Measurements from ENCODE around the gene MEX3B. TPM values are rescaled to one million over a fixed set of nuclear protein-coding genes. Genes with fewer than 3 reads are reported as not detected.

MEX3B gene
- total RNA-seq, 4 donors from 2014 or later = 1.2 to 4.4 (median 2.2) TPM

DNA sequence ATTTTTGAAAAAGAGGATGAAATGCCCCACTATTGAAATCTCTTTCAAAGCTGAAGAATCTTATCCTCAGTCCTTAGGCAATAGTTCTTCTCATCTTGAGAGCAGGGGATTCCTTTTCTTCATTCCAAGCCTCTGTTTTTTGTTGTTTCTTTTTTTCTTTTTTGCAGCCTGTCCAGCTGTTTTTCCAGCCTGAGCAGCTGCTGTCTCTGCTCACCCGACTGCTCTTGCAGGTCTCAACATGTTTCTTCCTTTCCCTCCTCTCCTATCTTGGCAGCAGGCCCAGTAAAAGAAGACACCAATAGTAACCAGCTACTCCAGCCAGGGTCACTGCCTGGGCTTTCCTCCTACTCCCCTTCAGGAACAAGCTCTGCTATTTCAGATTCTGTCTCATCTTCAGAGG is 23.8 kb downstream of the MEX3B start:
- H3K36me3 ChIP-seq = no peaks in the 10 kb centered on the region
- H3K9me3 ChIP-seq = no peaks in the 10 kb centered on the region
- H3K27me3 ChIP-seq = peaks cover 4% of the 10 kb centered on the region
- no peak overlapping the region for H3K27ac ChIP-seq
- no peak for ATAC-seq
- no peak overlapping the region for H3K4me3 ChIP-seq
- no peak for TF ChIP-seq EP300 (IDR thresholded peaks at IDR 0.05)
- TF ChIP-seq, protein P1, sequence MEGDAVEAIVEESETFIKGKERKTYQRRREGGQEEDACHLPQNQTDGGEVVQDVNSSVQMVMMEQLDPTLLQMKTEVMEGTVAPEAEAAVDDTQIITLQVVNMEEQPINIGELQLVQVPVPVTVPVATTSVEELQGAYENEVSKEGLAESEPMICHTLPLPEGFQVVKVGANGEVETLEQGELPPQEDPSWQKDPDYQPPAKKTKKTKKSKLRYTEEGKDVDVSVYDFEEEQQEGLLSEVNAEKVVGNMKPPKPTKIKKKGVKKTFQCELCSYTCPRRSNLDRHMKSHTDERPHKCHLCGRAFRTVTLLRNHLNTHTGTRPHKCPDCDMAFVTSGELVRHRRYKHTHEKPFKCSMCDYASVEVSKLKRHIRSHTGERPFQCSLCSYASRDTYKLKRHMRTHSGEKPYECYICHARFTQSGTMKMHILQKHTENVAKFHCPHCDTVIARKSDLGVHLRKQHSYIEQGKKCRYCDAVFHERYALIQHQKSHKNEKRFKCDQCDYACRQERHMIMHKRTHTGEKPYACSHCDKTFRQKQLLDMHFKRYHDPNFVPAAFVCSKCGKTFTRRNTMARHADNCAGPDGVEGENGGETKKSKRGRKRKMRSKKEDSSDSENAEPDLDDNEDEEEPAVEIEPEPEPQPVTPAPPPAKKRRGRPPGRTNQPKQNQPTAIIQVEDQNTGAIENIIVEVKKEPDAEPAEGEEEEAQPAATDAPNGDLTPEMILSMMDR (IDR thresholded peaks at IDR 0.05) = no peak
- TF ChIP-seq POLR2A (IDR thresholded peaks at IDR 0.05) = no peak
- no peak for TF ChIP-seq POLR2AphosphoS5 (IDR thresholded peaks at IDR 0.05)
- H3K4me1 ChIP-seq = no peaks in the 10 kb centered on the region
- 0% methylated on average over 1 of the region's 1 CpG for WGBS, 2 donors (ENCODE audit: low coverage in 1 of 2)

DNA sequence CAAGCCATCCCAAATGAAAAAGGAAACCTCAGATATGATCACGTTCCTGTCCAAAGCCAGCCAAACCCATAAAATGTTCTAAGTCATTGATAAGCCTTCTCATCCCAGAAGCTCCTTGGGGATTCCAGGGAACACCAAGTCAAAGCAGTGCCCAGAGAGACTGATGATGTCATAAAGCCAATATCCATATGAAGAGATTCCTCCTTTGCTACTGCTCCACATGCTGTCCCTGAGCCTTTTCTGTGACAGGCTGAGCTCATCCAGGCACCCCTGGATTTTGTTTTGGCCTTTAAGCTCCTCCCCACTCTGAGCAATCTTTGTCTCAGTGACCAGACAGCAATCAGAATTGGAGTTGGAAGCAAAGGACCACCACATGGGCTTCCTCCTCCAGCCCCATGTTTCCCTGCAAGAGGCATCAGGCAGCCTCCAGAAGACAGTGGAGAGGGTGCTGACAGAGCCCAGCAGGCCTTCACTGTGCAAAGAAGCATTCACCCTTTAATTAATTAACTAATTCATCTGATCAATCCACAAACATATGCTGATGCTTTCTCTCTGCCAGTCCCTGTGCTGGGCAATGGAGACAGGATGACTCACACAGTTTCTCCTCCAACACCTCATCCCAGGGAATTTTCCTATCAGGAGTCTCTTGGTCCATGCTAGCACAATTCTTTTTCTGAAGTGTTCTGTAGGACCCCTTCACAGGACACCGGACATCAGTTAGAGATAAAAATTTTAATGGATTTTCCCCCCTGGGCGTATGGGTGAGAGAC is 25.0 kb downstream of the MEX3B start:
- Histone ChIP-seq H3K36me3 (no peaks in the 10 kb centered on the region), H3K27me3 (peaks cover 4% of the 10 kb centered on the region), H3K4me1 (no peaks in the 10 kb centered on the region), H3K27ac (no peak overlapping the region), H3K9me3 (no peaks in the 10 kb centered on the region), H3K4me3 (no peak overlapping the region)
- WGBS, 2 donors (ENCODE audit: low coverage in 1 of 2) = 75 to 85% methylated on average over 3 of the region's 3 CpGs
- TF ChIP-seq POLR2A (IDR thresholded peaks at IDR 0.05) = no peak
- no peak for TF ChIP-seq EP300 (IDR thresholded peaks at IDR 0.05)
- TF ChIP-seq POLR2AphosphoS5 (IDR thresholded peaks at IDR 0.05) = no peak
- TF ChIP-seq, protein P1 (IDR thresholded peaks at IDR 0.05) = no peak
- no peak for ATAC-seq

DNA sequence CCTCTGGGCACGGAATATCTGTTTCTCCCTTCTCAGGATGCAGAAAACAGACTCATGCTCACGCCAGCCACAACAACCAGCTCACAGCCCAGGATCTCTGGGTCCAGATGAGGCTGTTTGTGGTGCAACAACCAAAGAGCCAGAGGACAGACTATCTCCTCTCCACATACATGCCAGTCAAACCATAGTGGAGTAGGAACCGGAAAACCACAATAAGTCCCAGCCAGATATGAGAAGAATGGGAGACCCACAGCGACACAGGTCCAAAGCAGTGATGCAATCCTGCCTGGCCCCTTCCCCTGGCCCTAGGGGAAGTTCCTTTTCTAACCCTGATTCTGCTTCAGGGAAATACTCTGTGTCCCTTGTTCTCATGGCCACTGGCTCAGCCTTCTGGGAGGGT is 27.6 kb downstream of the MEX3B start:
- TF ChIP-seq POLR2A (IDR thresholded peaks at IDR 0.05) = no peak
- TF ChIP-seq, protein P1 (IDR thresholded peaks at IDR 0.05) = no peak
- no peak for TF ChIP-seq POLR2AphosphoS5 (IDR thresholded peaks at IDR 0.05)
- TF ChIP-seq EP300 (IDR thresholded peaks at IDR 0.05) = no peak
- H3K4me3 ChIP-seq = no peak overlapping the region
- H3K36me3 ChIP-seq = no peaks in the 10 kb centered on the region
- no peaks in the 10 kb centered on the region for H3K4me1 ChIP-seq
- H3K27me3 ChIP-seq = peaks cover 10% of the 10 kb centered on the region
- WGBS, 2 donors (ENCODE audit: low coverage in 1 of 2) = 77% methylated on average over 2 of the region's 4 CpGs; no CpG with 5 or more reads in 1 of the 2 donors
- H3K9me3 ChIP-seq = no peaks in the 10 kb centered on the region
- ATAC-seq = no peak
- H3K27ac ChIP-seq = no peak overlapping the region

DNA sequence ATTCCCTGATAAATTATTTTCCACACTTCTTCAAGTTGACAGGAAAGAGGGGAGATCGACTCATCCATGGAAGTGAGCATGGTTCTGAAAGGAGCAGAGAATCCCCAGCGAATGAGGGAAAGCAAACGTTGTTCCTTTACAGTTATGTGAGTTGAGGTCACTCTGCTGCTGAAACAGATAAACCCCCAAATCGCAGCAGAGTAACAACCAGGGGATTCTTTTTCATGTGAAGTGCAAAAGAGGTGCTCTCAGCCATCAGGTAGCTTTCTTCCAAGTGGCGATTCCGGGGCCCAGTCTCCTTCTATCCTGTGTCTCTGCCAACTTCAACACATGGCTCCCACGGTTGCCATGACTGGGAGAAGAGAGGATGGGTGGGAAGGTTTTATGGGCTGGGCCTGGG is 28.2 kb downstream of the MEX3B start:
- no peaks in the 10 kb centered on the region for H3K9me3 ChIP-seq
- no peaks in the 10 kb centered on the region for H3K4me1 ChIP-seq
- no peak for ATAC-seq
- no peaks in the 10 kb centered on the region for H3K36me3 ChIP-seq
- no peak overlapping the region for H3K4me3 ChIP-seq
- peaks cover 10% of the 10 kb centered on the region for H3K27me3 ChIP-seq
- no peak overlapping the region for H3K27ac ChIP-seq
- TF ChIP-seq, protein P1 (IDR thresholded peaks at IDR 0.05) = no peak
- no peak for TF ChIP-seq EP300 (IDR thresholded peaks at IDR 0.05)
- no peak for TF ChIP-seq POLR2A (IDR thresholded peaks at IDR 0.05)
- TF ChIP-seq POLR2AphosphoS5 (IDR thresholded peaks at IDR 0.05) = no peak
- WGBS, 2 donors (ENCODE audit: low coverage in 1 of 2) = 77 to 80% methylated on average over 5 to 7 of the region's 7 CpGs

DNA sequence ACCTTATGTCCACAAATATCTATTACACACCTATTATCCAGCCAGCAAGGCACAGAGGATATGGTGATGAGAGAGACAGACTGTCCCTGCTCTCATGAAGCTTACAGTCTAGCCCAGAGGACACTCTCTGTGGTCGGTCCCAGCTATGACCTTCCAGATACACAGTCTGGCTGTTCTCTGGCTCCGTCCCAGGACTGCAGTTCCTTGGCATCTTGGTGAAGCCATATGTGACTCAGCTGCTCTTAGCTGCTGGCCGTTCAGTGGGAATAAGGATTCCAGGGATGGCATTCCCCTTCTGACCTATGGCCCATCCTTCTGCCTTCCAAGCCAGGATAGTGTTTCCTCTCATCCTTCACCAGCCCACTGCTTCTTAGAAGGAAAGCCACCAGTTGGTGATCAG is 30.8 kb downstream of the MEX3B start:
- TF ChIP-seq POLR2AphosphoS5 (IDR thresholded peaks at IDR 0.05) = no peak
- TF ChIP-seq, protein P1 (IDR thresholded peaks at IDR 0.05) = no peak
- Histone ChIP-seq H3K27me3 (peaks cover 10% of the 10 kb centered on the region), H3K27ac (no peak overlapping the region), H3K4me3 (no peak overlapping the region), H3K4me1 (no peaks in the 10 kb centered on the region), H3K36me3 (no peaks in the 10 kb centered on the region), H3K9me3 (no peaks in the 10 kb centered on the region)
- 86 to 90% methylated on average over 1 of the region's 3 CpGs for WGBS, 2 donors (ENCODE audit: low coverage in 1 of 2)
- ATAC-seq = no peak

All from gastroesophageal sphincter (tissue), 4 donors.